Gastroesophageal sphincter (tissue), 4 donors: ENCODE measurements around the gene NR2C2. TPM values are rescaled to one million over a fixed set of nuclear protein-coding genes. Genes with fewer than 3 reads are reported as not detected.
"Not testable (repeated sequence)": the region's sequence is repeated elsewhere in the genome, so short reads cannot be mapped to it uniquely, and the experiment has no call there.

ENCODE experiments used
- ATAC-seq: fragments of 150-250 bp; one replicate; pipeline ENCODE4 v1.9.1; 2016; ENCODE audit warnings: mild to moderate bottlenecking, moderate library complexity
- H3K27ac ChIP-seq, 4 donors: fragments of 200-600 bp; sonication (generic) in 3 of 4; 1 replicate in 3 of 4; 2 replicates in 1 of 4; pipeline ENCODE4 v1.5.1; 2016 to 2019
- H3K27me3 ChIP-seq: fragments of 200-600 bp; sonication (generic); one replicate; pipeline ENCODE4 v1.5.1; 2019
- H3K36me3 ChIP-seq, 2 donors: fragments of 200-600 bp; sonication (generic); one replicate each; pipeline ENCODE4 v1.5.1; 2019; ENCODE audit warnings: control low read depth in 1 of 2
- H3K4me1 ChIP-seq, 3 donors: fragments of 200-600 bp; sonication (generic); 1 replicate in 2 of 3; 2 replicates in 1 of 3; pipeline ENCODE4 v1.5.1; 2016 to 2019; ENCODE audit warnings: control low read depth in 2 of 3
- H3K4me3 ChIP-seq, 2 donors: fragments of 200-600 bp; sonication (generic); one replicate each; pipeline ENCODE4 v1.5.1; 2019; ENCODE audit warnings: mild to moderate bottlenecking in 1 of 2, moderate library complexity in 1 of 2
- H3K9me3 ChIP-seq, 3 donors: fragments of 200-600 bp; sonication (generic); one replicate each; pipeline ENCODE4 v1.5.1; 2017 to 2019; ENCODE audit warnings: control low read depth in 2 of 3
- EP300 ChIP-seq: sonication (generic); formaldehyde crosslinking; IDR thresholded peaks from one replicate; pipeline ENCODE4 v1.6.1; 2017; ENCODE audit warnings: antibody characterized with exemption, mild to moderate bottlenecking
- POLR2A ChIP-seq, 2 donors: fragments of 450-650 bp; IDR thresholded peaks; one replicate each; pipeline ENCODE4 v1.6.1; 2017; ENCODE audit warnings: antibody characterized with exemption in 2 of 2, mild to moderate bottlenecking in 2 of 2, moderate library complexity in 1 of 2
- POLR2AphosphoS5 ChIP-seq: sonication (generic); formaldehyde crosslinking; IDR thresholded peaks from one replicate; pipeline ENCODE4 v1.6.1; 2017; ENCODE audit warnings: antibody characterized with exemption
- WGBS, 2 donors: methylation state at CpG; one replicate each; pipeline ENCODE4 v1.1.5; 2018; ENCODE audit warnings: low coverage in 1 of 2; 5-methylcytosine and 5-hydroxymethylcytosine counted together
- total RNA-seq, 4 donors: library from RNA; depleted of rRNA; stranded (reverse); fragments of >200 nt; gene quantifications; one replicate each; pipeline ENCODE4 v1.1.0, GENCODE V29; 2016
- TF ChIP-seq, protein P1 (sequence below), 4 experiments: fragments of 200-600 bp in 2 of 4; fragments of 450-650 bp in 2 of 4; sonication (generic) in 1 of 4; IDR thresholded peaks; one replicate each; pipeline ENCODE4 v1.5.1; 2017 to 2019; ENCODE audit warnings: antibody characterized with exemption in 4 of 4, mild to moderate bottlenecking in 2 of 4, moderate library complexity in 2 of 4

Gene NR2C2
- total RNA-seq, 4 donors from 2014 or later, result 35.8 to 56.2 (median 40.7) TPM

DNA sequence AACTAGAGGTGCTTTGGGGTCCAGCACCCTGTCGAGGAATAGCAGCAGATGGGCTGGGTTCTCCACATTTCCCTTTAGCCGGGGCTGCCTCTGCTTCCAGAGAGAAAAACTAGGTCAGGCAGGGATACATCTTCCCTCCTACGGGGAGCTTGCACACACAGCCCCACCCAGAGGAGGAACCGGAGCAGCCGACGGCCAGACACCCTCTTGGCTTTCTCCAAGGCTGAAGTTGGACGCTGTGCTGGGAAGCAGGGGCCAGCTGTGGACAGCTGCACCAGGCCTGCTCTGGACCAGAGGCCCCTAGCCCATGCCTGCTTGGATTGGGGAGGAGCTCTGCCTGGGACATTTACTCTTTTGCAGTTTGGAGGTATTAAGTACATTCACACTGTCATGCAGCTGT, 44.7 kb upstream of the NR2C2 start:
- Histone ChIP-seq H3K27ac (peak overlapping the region in 3 of 4 donors; percentile 10 to 51 (median 35)), H3K36me3 (peaks cover 0 to 31% of the 10 kb centered on the region in 2 donors), H3K4me1 (peaks cover 0 to 18% (median 3%) of the 10 kb centered on the region in 3 donors), H3K9me3 (peaks cover 0 to 10% (median 0%) of the 10 kb centered on the region in 3 donors), H3K27me3 (peaks cover 6% of the 10 kb centered on the region), H3K4me3 (no peak overlapping the region)
- peak; percentile 91 for ATAC-seq
- 0 to 23% methylated on average over 4 to 6 of the region's 7 CpGs for WGBS, 2 donors
- TF ChIP-seq POLR2AphosphoS5, result peak; percentile 51
- no peak for TF ChIP-seq EP300

DNA sequence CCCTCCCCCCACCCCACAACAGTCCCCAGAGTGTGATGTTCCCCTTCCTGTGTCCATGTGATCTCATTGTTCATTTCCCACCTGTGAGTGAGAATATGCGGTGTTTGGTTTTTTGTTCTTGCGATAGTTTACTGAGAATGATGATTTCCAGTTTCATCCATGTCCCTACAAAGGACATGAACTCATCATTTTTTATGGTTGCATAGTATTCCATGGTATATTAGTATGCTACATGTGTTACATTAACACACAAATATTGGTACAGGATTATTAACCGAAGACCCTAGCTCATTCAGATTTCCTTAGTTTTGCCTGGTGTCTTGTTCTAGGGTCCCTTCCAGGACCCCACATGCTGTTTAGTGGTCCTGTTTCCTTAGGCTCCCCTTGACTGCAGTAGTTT, 43.9 kb upstream of the NR2C2 start:
- H3K36me3 ChIP-seq, result peaks cover 0 to 23% of the 10 kb centered on the region in 2 donors
- H3K27me3 ChIP-seq, H3K9me3 ChIP-seq, ATAC-seq, H3K4me3 ChIP-seq: not testable (repeated sequence)
- H3K4me1 ChIP-seq, result peaks cover 0 to 18% (median 3%) of the 10 kb centered on the region in 3 donors
- WGBS, 2 donors, result 100% methylated on average over 1 of the region's 3 CpGs
- peak overlapping the region in 1 of 4 donors; percentile 19 for H3K27ac ChIP-seq

DNA sequence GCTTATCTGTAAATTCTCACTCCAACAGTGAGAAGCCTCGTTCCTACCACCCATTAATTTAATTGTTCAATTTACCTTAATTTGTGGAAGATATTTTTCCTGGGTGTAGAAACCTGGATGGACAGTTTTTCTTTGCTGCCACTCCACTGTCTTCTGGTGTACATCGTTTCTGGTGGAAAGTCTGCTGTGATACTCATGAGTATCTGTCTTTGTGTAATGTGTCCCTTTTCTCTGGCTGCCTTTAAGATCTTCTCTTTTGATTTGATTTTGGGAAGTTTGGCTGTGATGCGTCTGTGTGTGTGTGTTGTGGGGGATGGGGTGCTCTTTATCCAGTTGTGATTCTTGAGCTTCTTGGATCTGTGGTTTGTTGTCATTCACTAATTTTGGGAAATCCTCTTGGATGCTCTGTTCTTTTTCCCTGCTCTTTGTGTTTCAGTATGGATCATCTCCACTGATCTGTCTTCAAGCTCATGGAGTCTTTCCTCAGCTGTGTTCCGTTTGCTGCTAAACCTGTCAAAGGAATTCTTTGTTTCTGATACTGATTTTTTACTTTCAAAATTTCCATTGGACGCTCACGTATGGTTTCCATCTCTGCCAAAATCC, 42.2 kb upstream of the NR2C2 start:
- 86 to 93% methylated on average over 5 to 6 of the region's 6 CpGs for WGBS, 2 donors
- Histone ChIP-seq H3K4me3 (no peak overlapping the region), H3K9me3 (peaks cover 0 to 10% (median 0%) of the 10 kb centered on the region in 3 donors), H3K4me1 (peaks cover 0 to 18% (median 3%) of the 10 kb centered on the region in 3 donors), H3K36me3 (peaks cover 0 to 10% of the 10 kb centered on the region in 2 donors), H3K27ac (no peak overlapping the region), H3K27me3 (no peaks in the 10 kb centered on the region)
- no peak for ATAC-seq
- TF ChIP-seq POLR2AphosphoS5, result no peak
- TF ChIP-seq, protein P1, sequence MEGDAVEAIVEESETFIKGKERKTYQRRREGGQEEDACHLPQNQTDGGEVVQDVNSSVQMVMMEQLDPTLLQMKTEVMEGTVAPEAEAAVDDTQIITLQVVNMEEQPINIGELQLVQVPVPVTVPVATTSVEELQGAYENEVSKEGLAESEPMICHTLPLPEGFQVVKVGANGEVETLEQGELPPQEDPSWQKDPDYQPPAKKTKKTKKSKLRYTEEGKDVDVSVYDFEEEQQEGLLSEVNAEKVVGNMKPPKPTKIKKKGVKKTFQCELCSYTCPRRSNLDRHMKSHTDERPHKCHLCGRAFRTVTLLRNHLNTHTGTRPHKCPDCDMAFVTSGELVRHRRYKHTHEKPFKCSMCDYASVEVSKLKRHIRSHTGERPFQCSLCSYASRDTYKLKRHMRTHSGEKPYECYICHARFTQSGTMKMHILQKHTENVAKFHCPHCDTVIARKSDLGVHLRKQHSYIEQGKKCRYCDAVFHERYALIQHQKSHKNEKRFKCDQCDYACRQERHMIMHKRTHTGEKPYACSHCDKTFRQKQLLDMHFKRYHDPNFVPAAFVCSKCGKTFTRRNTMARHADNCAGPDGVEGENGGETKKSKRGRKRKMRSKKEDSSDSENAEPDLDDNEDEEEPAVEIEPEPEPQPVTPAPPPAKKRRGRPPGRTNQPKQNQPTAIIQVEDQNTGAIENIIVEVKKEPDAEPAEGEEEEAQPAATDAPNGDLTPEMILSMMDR (IDR thresholded peaks at IDR 0.05), result no peak
- no peak for TF ChIP-seq POLR2A (IDR thresholded peaks at IDR 0.05)
- no peak for TF ChIP-seq EP300

DNA sequence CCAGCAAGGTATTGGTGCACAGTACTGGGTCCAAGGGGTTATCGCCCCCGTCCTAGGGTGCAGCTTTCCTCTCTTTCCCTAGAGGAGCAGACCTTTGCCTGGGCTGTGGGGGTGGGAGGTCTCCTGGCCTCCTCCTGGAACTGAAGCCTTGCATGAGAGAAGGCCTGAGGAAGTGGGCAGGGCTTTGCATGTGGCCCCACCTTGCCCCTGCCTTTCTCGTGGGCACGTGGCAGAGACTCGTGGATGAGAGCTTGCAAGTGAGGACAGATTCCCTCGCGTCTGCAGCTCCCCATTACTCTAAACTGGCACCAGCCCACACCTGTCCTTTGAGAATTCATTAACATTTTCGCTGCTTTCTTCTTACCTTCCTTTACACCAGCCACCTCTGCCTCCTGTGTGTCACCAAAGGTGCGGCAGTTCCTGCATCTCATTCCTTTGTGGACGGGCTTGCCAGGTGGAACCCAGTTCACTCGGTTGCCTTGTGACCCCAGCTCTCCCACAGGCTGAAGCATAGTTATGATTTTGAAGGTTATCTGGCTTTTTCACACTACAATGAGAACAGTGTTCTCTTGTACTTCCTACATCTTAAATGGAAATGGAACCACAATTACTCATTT, 40.9 kb upstream of the NR2C2 start:
- Histone ChIP-seq H3K36me3 (peaks cover 0 to 6% of the 10 kb centered on the region in 2 donors), H3K4me1 (peaks cover 0 to 18% (median 3%) of the 10 kb centered on the region in 3 donors), H3K4me3 (no peak overlapping the region), H3K27ac (no peak overlapping the region), H3K9me3 (peaks cover 0 to 10% (median 0%) of the 10 kb centered on the region in 3 donors), H3K27me3 (no peaks in the 10 kb centered on the region)
- WGBS, 2 donors, result 78 to 88% methylated on average over 6 to 9 of the region's 11 CpGs
- no peak for ATAC-seq
- TF ChIP-seq POLR2A (IDR thresholded peaks at IDR 0.05), result no peak
- TF ChIP-seq, protein P1 (IDR thresholded peaks at IDR 0.05), result no peak
- TF ChIP-seq EP300, result no peak
- TF ChIP-seq POLR2AphosphoS5, result no peak

DNA sequence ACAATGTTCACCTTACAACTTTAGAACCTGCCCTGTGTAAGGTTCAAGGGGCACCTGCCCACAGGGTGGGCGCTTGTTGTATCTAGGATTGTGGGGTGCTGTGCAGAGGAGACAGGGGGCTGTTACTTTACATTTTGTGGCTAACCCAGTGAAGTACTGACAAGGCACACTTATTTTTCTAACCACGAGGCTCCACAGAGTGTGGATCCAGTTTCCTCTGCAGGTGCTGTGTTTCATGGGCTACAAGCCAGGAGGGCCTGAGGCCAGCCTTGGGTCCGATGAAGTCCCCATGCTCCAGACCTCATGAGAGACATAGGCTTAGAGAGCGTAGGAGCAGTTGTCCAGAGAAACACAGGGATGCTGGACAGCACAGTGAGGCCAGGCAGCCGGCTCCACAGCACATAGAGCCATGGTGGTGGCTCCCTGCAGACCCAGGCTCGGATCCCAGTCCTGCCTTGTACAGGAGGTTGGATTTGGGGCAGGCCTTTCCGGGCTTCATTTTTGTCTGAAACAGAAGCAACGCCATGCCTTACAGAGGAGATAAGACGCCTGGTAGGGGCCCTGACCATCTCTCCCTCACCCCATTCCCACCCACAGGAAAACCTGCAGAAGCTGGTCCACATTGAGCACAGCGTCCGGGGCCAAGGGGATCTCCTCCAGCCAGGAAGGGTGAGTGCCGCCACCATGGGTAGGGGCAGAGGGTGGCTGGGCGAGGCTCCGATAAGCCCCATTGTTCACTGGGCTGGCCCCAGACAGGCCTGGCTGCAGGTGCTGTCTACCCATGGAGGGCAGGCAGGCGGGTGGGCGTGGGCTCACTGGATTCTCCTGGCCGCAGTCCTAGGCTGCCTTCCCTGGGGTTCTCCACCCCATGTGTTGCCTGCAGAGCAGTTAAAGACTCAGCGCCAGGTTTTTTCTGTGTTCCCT, 40.1 kb upstream of the NR2C2 start:
- Histone ChIP-seq H3K9me3 (peaks cover 0 to 10% (median 0%) of the 10 kb centered on the region in 3 donors), H3K4me3 (no peak overlapping the region), H3K4me1 (peaks cover 0 to 14% (median under 1%) of the 10 kb centered on the region in 3 donors), H3K27me3 (no peaks in the 10 kb centered on the region), H3K27ac (no peak overlapping the region), H3K36me3 (peaks cover 0 to 14% of the 10 kb centered on the region in 2 donors)
- ATAC-seq, result peak; percentile 22
- TF ChIP-seq POLR2AphosphoS5, result no peak
- TF ChIP-seq EP300, result no peak
- TF ChIP-seq, protein P1 (IDR thresholded peaks at IDR 0.05), result no peak
- no peak for TF ChIP-seq POLR2A (IDR thresholded peaks at IDR 0.05)
- WGBS, 2 donors, result 83% methylated on average over 2 of the region's 18 CpGs; no CpG with 5 or more reads in 1 of the 2 donors
